SU-DHL-6 (cell line): ENCODE results near the gene RECK.
A peak's percentile ranks its signal among the peaks of the same experiment; 100 is the strongest.

ENCODE experiments used
- H2AFZ ChIP-seq: fragments of 200-600 bp; sonication (generic); 2 replicates; pipeline ENCODE4 v1.6.1; 2014; ENCODE audit warnings: low read depth, mild to moderate bottlenecking, moderate library complexity, mixed read lengths, antibody characterized with exemption, low read length; ENCODE audit not compliant: severe bottlenecking
- H3F3A ChIP-seq: fragments of 200-600 bp; shearing (Covaris generic); 2 replicates; pipeline ENCODE4 v1.6.0; 2016; ENCODE audit warnings: antibody characterized with exemption, mild to moderate bottlenecking; ENCODE audit not compliant: insufficient read depth
- H3K27ac ChIP-seq: fragments of 200-600 bp; sonication (generic); 2 replicates; pipeline ENCODE4 v1.5.1; 2016; ENCODE audit warnings: low read depth, mild to moderate bottlenecking, low read length, moderate library complexity, mixed read lengths
- H3K27me3 ChIP-seq: fragments of 200-600 bp; sonication (generic), shearing (Covaris generic); 2 replicates; pipeline ENCODE4 v1.6.0; 2014; ENCODE audit warnings: mild to moderate bottlenecking, low read length
- H3K36me3 ChIP-seq: fragments of 200-600 bp; sonication (generic); 2 replicates; pipeline ENCODE4 v1.6.1; 2014; ENCODE audit warnings: mild to moderate bottlenecking, low read length, mixed read lengths
- H3K4me2 ChIP-seq: fragments of 300-600, 200-600 bp; shearing (Covaris generic), sonication (generic); 2 replicates; pipeline ENCODE4 v1.6.0; 2014; ENCODE audit warnings: low read length, low read depth, mild to moderate bottlenecking; ENCODE audit not compliant: poor library complexity, severe bottlenecking
- H3K4me3 ChIP-seq: fragments of 200-600 bp; sonication (generic); 2 replicates; pipeline ENCODE4 v1.5.1; 2014; ENCODE audit warnings: antibody characterized with exemption, low read length, mild to moderate bottlenecking, mixed read lengths; ENCODE audit not compliant: insufficient read depth, poor library complexity, severe bottlenecking
- H3K79me2 ChIP-seq: fragments of 200-600 bp; sonication (generic); 2 replicates; pipeline ENCODE4 v1.6.1; 2014; ENCODE audit warnings: mild to moderate bottlenecking, low read length, moderate library complexity; ENCODE audit not compliant: insufficient read depth
- H3K9ac ChIP-seq: fragments of 200-600 bp; sonication (generic); 2 replicates; pipeline ENCODE4 v1.7.0; 2014; ENCODE audit warnings: mild to moderate bottlenecking, low read length
- H3K9me2 ChIP-seq: fragments of 200-600 bp; sonication (generic); replicated peaks from 2 replicates; pipeline ENCODE4 v1.6.1; 2014; ENCODE audit warnings: low read length; ENCODE audit not compliant: insufficient read depth
- H3K9me3 ChIP-seq: fragments of 200-600 bp; sonication (generic); 2 replicates; pipeline ENCODE4 v1.6.1; 2014; ENCODE audit warnings: low read length, mixed read lengths; ENCODE audit not compliant: insufficient read depth
- H4K20me1 ChIP-seq: fragments of 200-600 bp; sonication (generic); 2 replicates; pipeline ENCODE4 v1.6.1; 2014; ENCODE audit warnings: low read depth, mild to moderate bottlenecking, antibody characterized with exemption, low read length, moderate library complexity, mixed read lengths
- EZH2phosphoT487 ChIP-seq: fragments of 200-600 bp; sonication (generic), shearing (Covaris generic); conservative IDR thresholded peaks from 2 replicates; pipeline ENCODE4 v1.6.1; 2018; ENCODE audit warnings: mild to moderate bottlenecking, antibody characterized with exemption, low read length, moderate library complexity, mixed read lengths
- TF ChIP-seq, protein P1 (sequence below): fragments of 200-600 bp; sonication (generic); IDR thresholded peaks from one replicate; pipeline ENCODE4 v1.5.1; 2017; ENCODE audit warnings: antibody characterized with exemption, mild to moderate bottlenecking, low read length, moderate library complexity; ENCODE audit not compliant: insufficient read depth, poor library complexity, severe bottlenecking

Gene RECK

DNA sequence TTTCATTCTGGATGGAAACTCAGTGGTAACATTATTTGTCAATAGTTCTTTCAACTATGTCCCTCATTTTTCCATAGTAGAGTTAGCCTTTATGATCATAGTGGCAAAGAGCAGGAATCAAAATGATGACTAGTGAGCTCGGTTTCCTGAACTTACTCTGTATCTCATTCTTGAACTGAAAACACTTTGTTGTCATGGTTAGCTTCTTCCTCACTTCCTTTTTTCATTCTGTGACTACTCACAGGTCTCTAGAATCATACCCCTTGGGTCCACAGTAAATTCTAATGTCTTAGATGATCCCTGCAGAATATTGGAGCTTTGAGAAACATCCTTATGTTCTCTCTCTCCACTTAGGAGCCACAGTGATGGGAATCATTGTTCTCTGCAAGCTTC, 29.4 kb upstream of the RECK start:
- no peaks in the 10 kb centered on the region for H4K20me1 ChIP-seq

DNA sequence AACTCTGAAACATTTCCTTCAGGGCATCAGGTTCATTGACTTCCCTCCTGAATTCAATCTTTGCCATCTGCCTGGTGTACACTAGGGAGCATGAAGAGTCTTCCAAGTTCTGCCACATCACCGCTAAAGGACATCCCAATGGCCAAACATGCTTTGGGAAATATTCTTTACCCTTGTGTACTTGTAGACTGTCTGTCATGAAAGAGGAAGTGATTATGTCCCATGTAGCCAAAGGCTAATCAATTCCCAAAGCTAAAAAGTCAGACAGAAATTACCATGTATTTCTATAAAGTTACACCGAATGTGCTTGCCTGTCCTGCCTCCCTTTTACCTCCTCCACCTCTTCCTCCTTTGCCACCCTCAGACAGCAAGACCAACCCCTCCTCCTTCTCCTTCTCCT, 28.9 kb upstream of the RECK start:
- Histone ChIP-seq H3K79me2 (no peaks in the 10 kb centered on the region), H3K27ac (no peak overlapping the region), H3F3A (no peaks in the 10 kb centered on the region), H3K4me3 (no peak overlapping the region), H3K9me2 (no peaks in the 10 kb centered on the region), H3K36me3 (no peaks in the 10 kb centered on the region), H3K9me3 (no peaks in the 10 kb centered on the region), H4K20me1 (no peaks in the 10 kb centered on the region), H3K4me2 (no peak overlapping the region), H2AFZ (no peak overlapping the region), H3K9ac (no peak overlapping the region), H3K27me3 (0 out of 2 replicates have a peak, but pooled peaks cover 3% of the 10 kb centered on the region)
- no peak for TF ChIP-seq EZH2phosphoT487
- TF ChIP-seq, protein P1, sequence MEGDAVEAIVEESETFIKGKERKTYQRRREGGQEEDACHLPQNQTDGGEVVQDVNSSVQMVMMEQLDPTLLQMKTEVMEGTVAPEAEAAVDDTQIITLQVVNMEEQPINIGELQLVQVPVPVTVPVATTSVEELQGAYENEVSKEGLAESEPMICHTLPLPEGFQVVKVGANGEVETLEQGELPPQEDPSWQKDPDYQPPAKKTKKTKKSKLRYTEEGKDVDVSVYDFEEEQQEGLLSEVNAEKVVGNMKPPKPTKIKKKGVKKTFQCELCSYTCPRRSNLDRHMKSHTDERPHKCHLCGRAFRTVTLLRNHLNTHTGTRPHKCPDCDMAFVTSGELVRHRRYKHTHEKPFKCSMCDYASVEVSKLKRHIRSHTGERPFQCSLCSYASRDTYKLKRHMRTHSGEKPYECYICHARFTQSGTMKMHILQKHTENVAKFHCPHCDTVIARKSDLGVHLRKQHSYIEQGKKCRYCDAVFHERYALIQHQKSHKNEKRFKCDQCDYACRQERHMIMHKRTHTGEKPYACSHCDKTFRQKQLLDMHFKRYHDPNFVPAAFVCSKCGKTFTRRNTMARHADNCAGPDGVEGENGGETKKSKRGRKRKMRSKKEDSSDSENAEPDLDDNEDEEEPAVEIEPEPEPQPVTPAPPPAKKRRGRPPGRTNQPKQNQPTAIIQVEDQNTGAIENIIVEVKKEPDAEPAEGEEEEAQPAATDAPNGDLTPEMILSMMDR, result no peak

More for the DNA sequence above, 29.4 kb upstream of the RECK start:
- Histone ChIP-seq H3K4me3 (no peak overlapping the region), H3K79me2 (no peaks in the 10 kb centered on the region), H3K9me3 (no peaks in the 10 kb centered on the region), H3K9ac (no peak overlapping the region), H3K36me3 (no peaks in the 10 kb centered on the region), H2AFZ (no peak overlapping the region), H3K9me2 (no peaks in the 10 kb centered on the region), H3F3A (no peaks in the 10 kb centered on the region), H3K27ac (no peak overlapping the region), H3K27me3 (0 out of 2 replicates have a peak, but pooled peaks cover 3% of the 10 kb centered on the region), H3K4me2 (no peak overlapping the region)
- no peak for TF ChIP-seq EZH2phosphoT487
- TF ChIP-seq, protein P1, result no peak

- no peak overlapping the region for H3K4me2 ChIP-seq
- no peak overlapping the region for H2AFZ ChIP-seq
- H3K9me2 ChIP-seq, result no peaks in the 10 kb centered on the region
Observed at GRCh38 chr9:36008774-36009300, 27.9 kb upstream of the RECK start.

More at GRCh38 chr9:36008774-36009300, 27.9 kb upstream of the RECK start:
- H3K79me2 ChIP-seq, result no peaks in the 10 kb centered on the region
- no peaks in the 10 kb centered on the region for H4K20me1 ChIP-seq
- no peak overlapping the region for H3K27ac ChIP-seq
- TF ChIP-seq, protein P1, result peak; percentile 99
- no peak for TF ChIP-seq EZH2phosphoT487
- 0 out of 2 replicates have a peak, but pooled peaks cover 3% of the 10 kb centered on the region for H3K27me3 ChIP-seq
- H3K9me3 ChIP-seq, result no peaks in the 10 kb centered on the region
- no peak overlapping the region for H3K9ac ChIP-seq
- no peaks in the 10 kb centered on the region for H3K36me3 ChIP-seq
- no peak overlapping the region for H3K4me3 ChIP-seq
- H3F3A ChIP-seq, result no peaks in the 10 kb centered on the region
